ENCODE data around the gene ANKFN1.
"Not testable (repeated sequence)": the region's sequence is repeated elsewhere in the genome, so short reads cannot be mapped to it uniquely, and the experiment has no call there.

Gene ANKFN1

GRCh38 chr17:56347639-56348038 is 194.4 kb downstream of the ANKFN1 start:
- DNase-seq (ENCODE audit: low read depth in 2 of 2), result no peak

DNA sequence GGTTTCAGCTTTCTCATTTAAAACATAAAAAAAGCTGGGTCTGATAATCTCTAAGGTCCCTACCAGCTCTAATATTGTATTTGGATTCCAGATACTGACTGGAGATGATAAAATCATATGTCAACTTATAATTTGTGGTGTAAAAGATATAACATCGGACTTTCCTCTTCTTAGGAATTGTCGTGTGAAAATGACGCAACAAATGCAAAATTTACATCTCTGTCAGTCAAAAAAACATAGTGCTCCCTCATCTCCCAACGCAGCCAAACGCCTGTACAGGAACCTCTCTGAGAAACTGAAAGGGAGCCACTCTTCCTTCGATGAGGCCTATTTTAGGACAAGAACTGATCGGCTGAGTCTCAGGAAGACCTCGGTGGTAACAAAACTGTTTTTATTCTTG is 197.3 kb downstream of the ANKFN1 start:
- DNase-seq (ENCODE audit: low read depth in 2 of 2), result no peak

- DNase-seq (ENCODE audit: low read depth in 2 of 2), result no peak
Observed at GRCh38 chr17:56351675-56352074, 198.4 kb downstream of the ANKFN1 start.

DNA sequence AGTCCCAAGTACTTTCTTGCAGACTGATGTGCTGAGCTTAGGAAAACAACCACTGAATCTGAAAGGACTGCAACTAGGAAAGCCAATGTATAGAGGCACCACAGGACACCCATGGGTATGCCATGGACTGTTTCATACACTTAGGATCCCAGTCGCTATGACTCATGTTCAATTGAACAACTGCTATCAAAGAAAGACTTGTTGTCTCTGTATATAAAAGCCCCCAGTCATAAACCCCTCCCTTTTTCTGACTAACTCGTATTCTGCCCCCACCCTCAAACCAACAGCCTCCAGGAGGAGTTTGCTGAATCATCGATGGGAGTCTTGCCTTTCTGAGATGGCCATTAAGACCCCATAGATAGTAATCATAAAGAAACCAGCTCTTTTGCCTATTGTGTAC is 205.4 kb downstream of the ANKFN1 start:
- DNase-seq (ENCODE audit: low read depth in 2 of 2), result no peak

DNA sequence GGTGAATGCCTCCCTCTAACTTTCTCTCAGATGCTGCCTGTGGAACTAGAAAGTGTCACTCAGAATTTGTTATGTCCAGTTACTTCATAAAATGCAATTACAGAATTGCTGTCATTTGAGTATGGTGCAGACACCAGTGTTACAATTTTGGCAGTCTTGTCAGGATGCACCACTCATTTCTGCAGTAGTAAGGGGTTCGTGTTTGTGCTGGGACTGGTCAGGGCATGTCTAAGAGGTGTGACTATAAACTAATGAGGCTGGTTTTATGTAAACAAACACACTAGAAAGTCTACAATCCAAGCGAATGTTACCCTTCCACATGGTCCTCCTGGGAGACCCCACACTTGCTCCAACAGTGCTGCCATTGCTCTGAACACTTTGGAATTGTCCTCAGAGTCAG is 206.2 kb downstream of the ANKFN1 start:
- DNase-seq (ENCODE audit: low read depth in 2 of 2), result no peak

- no peak for DNase-seq (ENCODE audit: low read depth in 2 of 2)
Observed at GRCh38 chr17:56367366-56367765, 214.1 kb downstream of the ANKFN1 start.

DNA sequence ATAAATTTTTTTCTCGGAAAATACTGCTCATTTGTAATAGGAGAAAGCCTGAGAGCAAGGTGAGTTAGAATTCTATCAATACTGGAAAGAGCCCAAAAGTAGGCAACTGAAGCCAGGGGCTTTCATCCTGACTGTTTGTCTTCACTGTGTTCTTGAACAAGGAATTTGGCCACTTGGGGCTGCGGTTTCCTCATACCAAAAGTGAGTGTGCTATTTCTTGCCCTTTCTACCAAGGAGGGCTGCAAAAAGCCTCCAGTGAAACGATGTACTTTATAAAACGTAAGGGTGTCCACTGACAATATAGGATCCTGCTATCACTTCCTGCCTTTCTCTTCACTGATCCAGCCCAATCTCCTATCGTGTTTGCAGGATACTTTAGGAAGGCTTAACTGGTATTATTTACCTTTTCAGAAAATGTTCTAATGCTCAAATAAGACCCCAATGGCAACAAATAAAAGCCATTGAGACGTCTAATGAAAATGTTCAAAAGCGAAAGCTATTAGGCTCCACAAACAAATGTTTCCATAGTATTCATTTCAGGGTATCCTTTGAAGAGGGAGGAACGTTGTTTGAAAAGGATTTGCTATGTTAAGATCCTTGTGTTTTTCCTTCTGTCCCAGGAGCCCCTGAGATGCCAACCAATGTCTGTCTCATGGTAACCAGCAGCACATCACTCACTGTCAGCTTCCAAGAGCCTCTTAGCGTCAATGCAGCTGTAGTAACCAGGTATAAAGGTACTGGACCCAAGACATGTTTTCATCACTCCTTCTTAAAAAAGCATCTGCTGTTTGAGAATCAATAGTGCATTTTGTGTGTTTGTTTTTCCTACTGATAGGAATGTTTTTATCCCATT is 220.9 kb downstream of the ANKFN1 start:
- DNase-seq (ENCODE audit: low read depth in 2 of 2), result no peak

DNA sequence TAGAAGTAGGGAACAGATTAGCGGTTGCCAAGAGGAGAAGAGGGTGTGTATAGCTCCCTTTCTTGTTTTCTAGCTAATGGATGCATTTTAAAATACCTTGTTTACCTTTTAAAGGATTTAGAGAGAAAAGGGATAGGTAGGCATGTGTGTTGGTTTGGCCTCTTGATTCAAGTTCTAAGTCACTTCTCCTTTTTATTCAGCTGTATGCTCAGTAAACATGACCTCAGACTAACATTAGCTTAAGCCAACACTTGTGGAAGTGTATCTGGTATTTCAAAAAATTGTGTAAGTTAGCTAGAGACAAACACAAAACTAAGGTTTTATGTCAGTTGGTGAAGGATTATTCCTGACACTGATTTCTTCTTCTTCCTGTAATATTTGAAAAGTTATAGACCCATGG is 236.1 kb downstream of the ANKFN1 start:
- no peak for DNase-seq (ENCODE audit: low read depth in 2 of 2)

DNA sequence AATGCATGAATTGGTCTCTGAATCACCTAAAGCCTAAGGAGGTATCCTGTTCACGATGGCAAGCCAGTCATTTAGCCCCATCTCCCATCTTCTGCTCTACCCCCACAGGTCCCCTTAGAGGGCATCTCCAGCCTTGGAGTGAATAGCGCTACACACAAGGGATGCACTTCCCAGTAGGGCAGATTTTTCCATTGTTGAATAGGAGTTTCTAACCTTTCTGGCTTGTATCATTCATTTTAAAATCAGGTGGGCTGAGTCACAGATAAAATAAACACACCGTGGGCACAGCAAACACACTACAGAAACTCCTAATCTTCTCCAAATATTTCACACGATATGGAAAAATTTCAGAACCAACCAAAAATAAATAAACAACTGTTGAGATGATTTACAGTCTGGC is 239.0 kb downstream of the ANKFN1 start:
- DNase-seq (ENCODE audit: low read depth in 2 of 2), result no peak

GRCh38 chr17:56393156-56393555 is 239.9 kb downstream of the ANKFN1 start:
- DNase-seq (ENCODE audit: low read depth in 2 of 2), result no peak

- DNase-seq (ENCODE audit: low read depth in 2 of 2), result no peak
Observed at GRCh38 chr17:56395787-56396186, 242.5 kb downstream of the ANKFN1 start.

DNA sequence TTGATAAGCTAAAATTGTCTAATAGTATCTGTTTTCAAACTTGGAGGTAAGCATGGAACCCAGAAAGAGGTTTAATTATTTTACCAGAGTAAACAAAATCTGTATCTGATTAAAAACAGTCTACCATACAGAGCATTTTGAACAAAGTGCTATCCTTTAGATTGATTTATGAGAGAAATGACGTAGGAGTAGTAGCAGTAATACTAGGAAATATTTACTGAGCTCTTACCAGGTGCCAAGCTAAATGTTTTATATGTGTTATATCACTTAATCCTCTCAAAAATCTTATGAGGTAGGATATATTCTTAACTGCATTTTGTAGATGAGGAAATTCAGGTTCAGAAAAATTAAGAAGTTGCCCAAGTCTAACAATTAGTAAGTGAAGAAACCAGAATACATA is 253.8 kb downstream of the ANKFN1 start:
- no peak for DNase-seq (ENCODE audit: low read depth in 2 of 2)

- not testable (repeated sequence) for DNase-seq (ENCODE audit: low read depth in 2 of 2)
Observed at GRCh38 chr17:56412356-56412755, 259.1 kb downstream of the ANKFN1 start.

- DNase-seq (ENCODE audit: low read depth in 2 of 2), result no peak
Observed at GRCh38 chr17:56416682-56417351, 263.5 kb downstream of the ANKFN1 start.

GRCh38 chr17:56424005-56424404 is 270.7 kb downstream of the ANKFN1 start:
- DNase-seq (ENCODE audit: low read depth in 2 of 2), result no peak

GRCh38 chr17:56424543-56425044 is 271.3 kb downstream of the ANKFN1 start:
- DNase-seq (ENCODE audit: low read depth in 2 of 2), result no peak

- no peak for DNase-seq (ENCODE audit: low read depth in 2 of 2)
Observed at GRCh38 chr17:56425483-56425882, 272.2 kb downstream of the ANKFN1 start.

DNA sequence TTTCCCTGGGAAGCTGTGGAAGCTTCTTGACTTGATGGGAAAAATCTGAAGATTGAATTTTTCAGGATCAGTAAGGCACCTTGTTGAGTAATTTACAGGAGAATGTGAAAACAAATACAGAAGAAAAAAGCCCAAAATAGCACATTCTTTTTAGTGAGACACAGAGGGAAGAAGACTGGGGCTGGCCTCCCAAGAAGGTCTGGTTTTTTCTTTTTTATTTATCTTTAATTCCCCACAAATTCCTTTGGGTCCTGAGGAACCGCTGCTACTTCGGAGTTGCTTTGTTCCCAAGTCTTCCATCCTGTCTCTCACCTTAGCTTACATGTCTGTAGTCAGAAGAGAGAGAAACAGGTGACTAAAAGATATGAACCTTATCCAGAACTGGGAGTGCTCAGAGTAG is 273.6 kb downstream of the ANKFN1 start:
- DNase-seq (ENCODE audit: low read depth in 2 of 2), result no peak

- no peak for DNase-seq (ENCODE audit: low read depth in 2 of 2)
Observed at GRCh38 chr17:56431736-56432135, 278.5 kb downstream of the ANKFN1 start.

DNA sequence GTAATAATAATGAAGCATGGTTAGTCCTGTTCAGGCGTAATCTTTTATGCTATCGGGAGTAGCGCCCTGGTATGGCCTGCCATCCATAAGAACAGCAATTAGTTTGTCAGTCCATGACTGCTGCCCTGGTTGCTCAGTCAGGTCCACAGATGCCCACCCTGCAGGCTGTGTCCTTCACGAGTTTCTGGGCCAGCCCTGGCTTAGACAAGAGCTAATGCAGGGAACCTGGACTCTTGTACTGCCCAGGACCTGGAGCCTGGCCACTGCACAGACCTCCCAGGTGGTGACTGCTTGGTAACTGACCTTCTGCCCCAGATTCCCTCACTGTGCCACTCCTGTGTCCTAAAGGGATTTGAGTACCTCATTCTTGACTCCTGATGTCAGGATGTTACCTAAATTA is 279.2 kb downstream of the ANKFN1 start:
- no peak for DNase-seq (ENCODE audit: low read depth in 2 of 2)

DNA sequence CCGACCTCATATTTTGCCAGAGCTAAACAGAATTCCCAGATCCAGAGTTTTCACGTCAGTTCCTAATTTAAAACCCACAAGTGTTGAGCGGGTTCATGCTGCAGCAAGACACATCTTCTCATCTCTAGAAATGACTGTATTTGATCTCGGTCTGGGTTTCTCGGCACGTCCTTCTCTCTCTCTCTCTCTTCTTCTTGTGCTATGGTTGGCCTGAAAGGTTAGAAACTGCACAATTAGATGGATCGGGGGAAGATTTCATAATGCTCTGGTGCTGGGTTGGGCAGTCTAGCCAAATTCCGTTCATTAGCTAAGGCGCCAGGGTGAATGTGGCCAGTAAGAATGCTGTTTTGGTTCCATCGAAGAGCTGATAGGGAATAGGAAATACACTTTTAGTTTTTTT is 281.3 kb downstream of the ANKFN1 start:
- DNase-seq (ENCODE audit: low read depth in 2 of 2), result no peak

DNA sequence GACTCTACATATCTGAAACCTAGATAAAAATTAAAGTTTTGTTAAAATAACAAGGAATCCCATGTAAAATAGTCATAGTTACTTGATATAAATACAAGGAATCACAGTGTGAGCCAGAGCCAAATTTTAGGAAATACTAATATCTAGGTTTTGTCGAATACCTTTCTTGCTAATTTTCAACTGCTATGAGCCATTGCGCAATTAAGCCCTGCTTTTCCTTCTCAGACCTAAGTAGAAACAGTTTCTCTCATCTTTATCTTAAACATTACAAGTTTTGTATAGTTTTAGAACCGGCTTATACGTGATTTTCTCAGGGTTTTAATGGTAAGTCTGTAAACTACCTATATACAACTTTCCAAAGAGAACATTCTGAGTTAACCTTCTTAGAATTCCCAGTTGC is 282.9 kb downstream of the ANKFN1 start:
- DNase-seq (ENCODE audit: low read depth in 2 of 2), result no peak

DNA sequence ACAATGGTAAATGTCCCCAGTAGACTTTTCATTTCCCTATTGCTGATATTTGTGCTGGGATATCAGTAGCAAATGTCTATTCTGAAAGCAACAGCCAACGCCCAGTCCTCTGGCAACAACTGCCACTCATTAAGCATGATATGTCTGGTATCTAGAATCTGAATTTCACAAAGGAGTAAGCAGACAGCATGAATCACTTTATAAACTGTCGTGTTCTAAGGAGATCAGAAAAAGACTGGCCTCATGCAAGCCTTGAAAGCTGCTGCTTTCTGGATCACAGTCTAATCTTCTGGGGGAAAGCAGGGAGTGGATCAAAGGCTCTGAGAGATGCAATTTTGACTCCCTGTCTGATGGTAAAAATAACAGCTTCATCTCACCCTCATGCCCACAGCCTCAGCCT is 287.1 kb downstream of the ANKFN1 start:
- DNase-seq (ENCODE audit: low read depth in 2 of 2), result no peak

Measured in stimulated activated CD8-positive, alpha-beta memory T cell treated with anti-CD3 and anti-CD28 coated beads, Interleukin-7, amount 100 ng/mL, for 4 hours (primary cell).